H9 (cell line): ENCODE measurements around the gene EEF1E1. TPM values are rescaled to one million over a fixed set of nuclear protein-coding genes. Genes with fewer than 3 reads are reported as not detected.

Experiments
- DNase-seq: peaks from one replicate; pipeline ENCODE4 v3.0.0-alpha.2; 2017
- H2AFZ ChIP-seq: one replicate; pipeline ENCODE4 v1.6.1; 2013; ENCODE audit warnings: mild to moderate bottlenecking, low read length, control low read depth, moderate library complexity
- H2AK5ac ChIP-seq: 2 replicates; pipeline ENCODE4 v1.6.1; 2013; ENCODE audit warnings: low read length, control low read depth, mixed read lengths; ENCODE audit not compliant: insufficient read length
- H2BK120ac ChIP-seq: one replicate; pipeline ENCODE4 v1.6.1; 2013; ENCODE audit warnings: low read depth, mild to moderate bottlenecking, low read length, control low read depth, inconsistent platforms; ENCODE audit not compliant: poor library complexity, severe bottlenecking
- H2BK12ac ChIP-seq: 2 replicates; pipeline ENCODE4 v1.6.1; 2013; ENCODE audit warnings: low read length, control low read depth, mixed read lengths, low read depth; ENCODE audit not compliant: insufficient read length
- H2BK15ac ChIP-seq: 2 replicates; pipeline ENCODE4 v1.6.1; 2013; ENCODE audit warnings: low read depth, low read length, control low read depth
- H2BK20ac ChIP-seq: one replicate; pipeline ENCODE4 v1.6.1; 2013; ENCODE audit warnings: low read depth, mild to moderate bottlenecking, low read length, control low read depth, inconsistent platforms; ENCODE audit not compliant: poor library complexity, severe bottlenecking
- H2BK5ac ChIP-seq: 2 replicates; pipeline ENCODE4 v1.6.1; 2013; ENCODE audit warnings: low read length, control low read depth, mixed read lengths; ENCODE audit not compliant: insufficient read length
- H3K14ac ChIP-seq: 2 replicates; pipeline ENCODE4 v1.6.1; 2013; ENCODE audit warnings: low read length, control low read depth; ENCODE audit not compliant: insufficient read depth
- H3K18ac ChIP-seq: 2 replicates; pipeline ENCODE4 v1.6.1; 2013; ENCODE audit warnings: low read depth, mild to moderate bottlenecking, mixed read lengths, low read length, control low read depth; ENCODE audit not compliant: insufficient read length
- H3K23ac ChIP-seq: 2 replicates; pipeline ENCODE4 v1.6.1; 2013; ENCODE audit warnings: low read length, control low read depth, mixed read lengths, low read depth; ENCODE audit not compliant: insufficient read length
- H3K23me2 ChIP-seq: 2 replicates; pipeline ENCODE4 v1.6.1; 2013; ENCODE audit warnings: low read depth, mild to moderate bottlenecking, mixed read lengths, low read length, control low read depth; ENCODE audit not compliant: insufficient read length, poor library complexity, severe bottlenecking
- H3K27ac ChIP-seq: 2 replicates; pipeline ENCODE4 v1.5.1; 2013; ENCODE audit warnings: low read length, control low read depth, mixed read lengths, low read depth; ENCODE audit not compliant: insufficient read length
- H3K27me3 ChIP-seq: 2 replicates; pipeline ENCODE4 v1.6.1; 2013; ENCODE audit warnings: low read length, control low read depth, inconsistent platforms; ENCODE audit not compliant: insufficient read depth
- H3K4ac ChIP-seq: 2 replicates; pipeline ENCODE4 v1.6.1; 2013; ENCODE audit warnings: low read depth, mild to moderate bottlenecking, control low read depth, inconsistent platforms, low read length, moderate library complexity
- H3K4me1 ChIP-seq: 2 replicates; pipeline ENCODE4 v1.6.1; 2013; ENCODE audit warnings: low read length, control low read depth, inconsistent platforms; ENCODE audit not compliant: insufficient read depth
- H3K4me2 ChIP-seq: 2 replicates; pipeline ENCODE4 v1.6.1; 2013; ENCODE audit warnings: low read length, control low read depth, mixed read lengths; ENCODE audit not compliant: insufficient read length, insufficient read depth
- H3K56ac ChIP-seq: 2 replicates; pipeline ENCODE4 v1.6.1; 2013; ENCODE audit warnings: low read depth, mild to moderate bottlenecking, mixed read lengths, low read length, control low read depth; ENCODE audit not compliant: insufficient read length
- H3K79me1 ChIP-seq: 2 replicates; pipeline ENCODE4 v1.6.1; 2013; ENCODE audit warnings: low read depth, mild to moderate bottlenecking, moderate library complexity, low read length, control low read depth, inconsistent platforms; ENCODE audit not compliant: insufficient read depth, poor library complexity, severe bottlenecking
- H3K79me2 ChIP-seq: 2 replicates; pipeline ENCODE4 v1.6.1; 2013; ENCODE audit warnings: low read length, control low read depth, inconsistent platforms; ENCODE audit not compliant: insufficient read depth
- H3K9ac ChIP-seq: 2 replicates; pipeline ENCODE4 v1.6.1; 2013; ENCODE audit warnings: low read length, control low read depth, mixed read lengths; ENCODE audit not compliant: insufficient read length; ENCODE audit errors: extremely low read depth
- H3K9me3 ChIP-seq: one replicate; pipeline ENCODE4 v1.6.1; 2013; ENCODE audit warnings: low read depth, low read length, inconsistent platforms; ENCODE audit not compliant: control insufficient read depth
- H3T11ph ChIP-seq: one replicate; pipeline ENCODE4 v1.6.1; 2013; ENCODE audit warnings: mild to moderate bottlenecking, low read length, control low read depth, inconsistent platforms
- H4K20me1 ChIP-seq: one replicate; pipeline ENCODE4 v1.6.1; 2013; ENCODE audit not compliant: control insufficient read depth, insufficient read length, insufficient read depth
- H4K5ac ChIP-seq: 2 replicates; pipeline ENCODE4 v1.6.1; 2013; ENCODE audit warnings: low read depth, mild to moderate bottlenecking, mixed read lengths, low read length, control low read depth; ENCODE audit not compliant: insufficient read length
- H4K8ac ChIP-seq: replicated peaks from 2 replicates; pipeline ENCODE4 v1.6.1; 2013; ENCODE audit warnings: low read length, control low read depth, mixed read lengths, low read depth; ENCODE audit not compliant: insufficient read length
- H4K91ac ChIP-seq: 2 replicates; pipeline ENCODE4 v1.6.1; 2013; ENCODE audit warnings: low read depth, mild to moderate bottlenecking, moderate library complexity, mixed read lengths, low read length, control low read depth; ENCODE audit not compliant: insufficient read length
- H3K27ac Mint-ChIP-seq, 3 experiments: 2 replicates in 2 of 3; 3 replicates in 1 of 3; pipeline ENCODE4 v1.8.0; 2020 to 2021; ENCODE audit warnings: mixed read lengths in 3 of 3, mild to moderate bottlenecking in 1 of 3, moderate library complexity in 1 of 3
- H3K27me3 Mint-ChIP-seq: 2 replicates; pipeline ENCODE4 v1.8.0; 2021; ENCODE audit warnings: low read depth, mild to moderate bottlenecking, moderate library complexity, mixed read lengths
- H3K36me3 Mint-ChIP-seq, 3 experiments: 2 replicates in 2 of 3; 3 replicates in 1 of 3; pipeline ENCODE4 v1.8.0; 2020 to 2021; ENCODE audit warnings: low read depth in 3 of 3, mixed read lengths in 3 of 3; ENCODE audit not compliant: insufficient read depth in 1 of 3
- H3K4me1 Mint-ChIP-seq, 2 experiments: 2 replicates each; pipeline ENCODE4 v1.8.0; 2020; ENCODE audit warnings: mixed read lengths in 2 of 2
- H3K4me3 Mint-ChIP-seq, 2 experiments: 2 replicates in 1 of 2; 3 replicates in 1 of 2; pipeline ENCODE4 v1.8.0; 2020 to 2021; ENCODE audit warnings: mild to moderate bottlenecking in 2 of 2, mixed read lengths in 2 of 2, moderate library complexity in 1 of 2
- H3K9me3 Mint-ChIP-seq, 2 experiments: 2 replicates in 1 of 2; 3 replicates in 1 of 2; pipeline ENCODE4 v1.8.0; 2020; ENCODE audit warnings: mild to moderate bottlenecking in 2 of 2, mixed read lengths in 2 of 2, moderate library complexity in 1 of 2
- CTCF ChIP-seq: fragments of 200-600 bp; sonication (generic); conservative IDR thresholded peaks from 3 replicates; pipeline ENCODE4 v1.8.0; 2021; ENCODE audit warnings: antibody characterized with exemption, mild to moderate bottlenecking
- WGBS: extraction: QIAGEN DNeasy Blood & Tissue Kit; methylation state at CpG from one replicate; pipeline ENCODE4 v1.1.7; 2013; ENCODE audit warnings: missing lambda C conversion rate, low lambda C conversion rate, mixed read lengths; ENCODE audit not compliant: insufficient read length; ENCODE audit errors: extremely low coverage; 5-methylcytosine and 5-hydroxymethylcytosine counted together
- total RNA-seq: library from RNA; stranded (reverse); gene quantifications from 2 replicates; pipeline ENCODE4 v1.2.1, GENCODE V29; 2021

EEF1E1 gene
- total RNA-seq, 1 experiment from 2014 or later = 71.8 TPM

GRCh38 chr6:8108759-8109539 is 6.6 kb upstream of the EEF1E1 start:
- Histone ChIP-seq H3K27ac (no peak overlapping the region), H3K56ac (no peak overlapping the region), H4K8ac (no peak overlapping the region), H3K4me1 (no peaks in the 10 kb centered on the region), H4K20me1 (no peaks in the 10 kb centered on the region), H3K27me3 (no peaks in the 10 kb centered on the region), H2BK120ac (no peak overlapping the region), H3K4ac (no peak overlapping the region), H3K79me1 (no peaks in the 10 kb centered on the region), H2BK5ac (no peak overlapping the region), H4K5ac (no peak overlapping the region), H3K23ac (no peak overlapping the region), H2BK12ac (no peak overlapping the region), H2BK15ac (no peak overlapping the region), H2BK20ac (no peak overlapping the region), H2AFZ (no peak overlapping the region), H3K9me3 (no peaks in the 10 kb centered on the region), H3K14ac (no peak overlapping the region), H3T11ph (no peak overlapping the region), H3K9ac (no peak overlapping the region), H3K79me2 (no peaks in the 10 kb centered on the region), H2AK5ac (no peak overlapping the region), H3K4me2 (no peak overlapping the region), H3K18ac (no peak overlapping the region), H3K23me2 (no peaks in the 10 kb centered on the region), H4K91ac (no peak overlapping the region)
- Mint-ChIP-seq H3K36me3 (no peaks in the 10 kb centered on the region), H3K27me3 (peaks cover 4% of the 10 kb centered on the region; the same call in 1 of the 2 replicates), H3K4me3 (no peak overlapping the region), H3K4me1 (no peaks in the 10 kb centered on the region), H3K9me3 (no peaks in the 10 kb centered on the region; a peak in 1 of 5 replicates), H3K27ac (no peak overlapping the region)
- no CpG with 5 or more reads among the region's 13 CpGs for WGBS
- no peak for TF ChIP-seq CTCF
- DNase-seq = no peak
